ENCODE measurements around the gene IL22RA2. TPM values are rescaled to one million over a fixed set of nuclear protein-coding genes. Genes with fewer than 3 reads are reported as not detected.

The IL22RA2 gene
- total RNA-seq, 1 donor from 2014 or later, result not detected

DNA sequence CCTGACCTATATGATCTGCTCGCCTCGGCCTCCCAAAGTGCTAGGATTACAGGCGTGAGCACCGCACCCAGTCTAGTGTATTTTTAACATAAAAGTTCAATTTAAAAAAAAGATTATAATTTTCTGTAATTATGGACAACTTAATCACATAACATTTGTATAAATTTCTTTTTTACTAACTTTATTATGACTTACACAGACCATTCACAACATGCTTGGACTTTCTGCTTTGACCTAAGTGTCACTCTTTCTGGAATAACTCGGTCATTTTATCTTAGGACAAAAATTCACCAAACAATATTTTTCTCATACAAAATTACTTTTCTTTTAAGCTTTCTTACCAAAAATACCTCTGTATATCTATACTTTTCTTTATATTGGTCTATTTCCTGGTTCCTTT, 15.4 kb upstream of the IL22RA2 start:
- FAIRE-seq, result no peak
- no peak overlapping the region for H3K4me3 ChIP-seq (ENCODE audit: low read depth, low read length)
- H3K36me3 ChIP-seq (ENCODE audit: control insufficient read depth, insufficient read depth, low read length), result no peaks in the 10 kb centered on the region
- DNase-seq (ENCODE audit: low read depth), result no peak
- TF ChIP-seq, protein P1, sequence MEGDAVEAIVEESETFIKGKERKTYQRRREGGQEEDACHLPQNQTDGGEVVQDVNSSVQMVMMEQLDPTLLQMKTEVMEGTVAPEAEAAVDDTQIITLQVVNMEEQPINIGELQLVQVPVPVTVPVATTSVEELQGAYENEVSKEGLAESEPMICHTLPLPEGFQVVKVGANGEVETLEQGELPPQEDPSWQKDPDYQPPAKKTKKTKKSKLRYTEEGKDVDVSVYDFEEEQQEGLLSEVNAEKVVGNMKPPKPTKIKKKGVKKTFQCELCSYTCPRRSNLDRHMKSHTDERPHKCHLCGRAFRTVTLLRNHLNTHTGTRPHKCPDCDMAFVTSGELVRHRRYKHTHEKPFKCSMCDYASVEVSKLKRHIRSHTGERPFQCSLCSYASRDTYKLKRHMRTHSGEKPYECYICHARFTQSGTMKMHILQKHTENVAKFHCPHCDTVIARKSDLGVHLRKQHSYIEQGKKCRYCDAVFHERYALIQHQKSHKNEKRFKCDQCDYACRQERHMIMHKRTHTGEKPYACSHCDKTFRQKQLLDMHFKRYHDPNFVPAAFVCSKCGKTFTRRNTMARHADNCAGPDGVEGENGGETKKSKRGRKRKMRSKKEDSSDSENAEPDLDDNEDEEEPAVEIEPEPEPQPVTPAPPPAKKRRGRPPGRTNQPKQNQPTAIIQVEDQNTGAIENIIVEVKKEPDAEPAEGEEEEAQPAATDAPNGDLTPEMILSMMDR (IDR thresholded peaks at IDR 0.05; ENCODE audit: insufficient read depth, low read length, severe bottlenecking), result no peak
- no peaks in the 10 kb centered on the region for H3K27me3 ChIP-seq (ENCODE audit: control insufficient read depth, insufficient read depth, low read length)

DNA sequence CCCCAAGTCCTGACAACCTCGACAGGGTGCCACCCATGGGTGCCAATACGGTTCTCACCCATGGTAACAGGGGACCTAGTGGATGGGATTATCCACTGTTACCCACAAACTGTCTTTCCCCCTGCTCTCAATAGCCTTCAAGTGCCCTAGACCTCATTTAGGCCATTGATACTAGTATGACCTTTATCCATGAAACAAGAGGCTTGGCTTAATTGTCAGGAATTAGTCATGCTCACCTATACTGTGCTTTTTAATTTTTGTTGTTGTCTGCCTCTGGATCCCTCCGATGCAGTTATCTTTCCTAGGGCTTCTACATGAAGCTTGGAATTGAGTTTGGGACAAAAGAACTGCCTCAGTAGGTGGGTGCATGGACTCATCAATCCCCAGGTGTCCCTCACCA, 11.8 kb upstream of the IL22RA2 start:
- Histone ChIP-seq H3K4me3 (ENCODE audit: low read depth, low read length) (no peak overlapping the region), H3K27me3 (ENCODE audit: control insufficient read depth, insufficient read depth, low read length) (no peaks in the 10 kb centered on the region), H3K36me3 (ENCODE audit: control insufficient read depth, insufficient read depth, low read length) (no peaks in the 10 kb centered on the region)
- TF ChIP-seq, protein P1 (IDR thresholded peaks at IDR 0.05; ENCODE audit: insufficient read depth, low read length, severe bottlenecking), result no peak
- no peak for DNase-seq (ENCODE audit: low read depth)
- FAIRE-seq, result no peak

GRCh38 chr6:137182654-137183073, 9.2 kb upstream of the IL22RA2 start:
- Histone ChIP-seq H3K36me3 (ENCODE audit: control insufficient read depth, insufficient read depth, low read length) (no peaks in the 10 kb centered on the region), H3K27me3 (ENCODE audit: control insufficient read depth, insufficient read depth, low read length) (no peaks in the 10 kb centered on the region), H3K4me3 (ENCODE audit: low read depth, low read length) (no peak overlapping the region)
- FAIRE-seq (no peak), DNase-seq (ENCODE audit: low read depth) (no peak)
- TF ChIP-seq, protein P1 (IDR thresholded peaks at IDR 0.05; ENCODE audit: insufficient read depth, low read length, severe bottlenecking), result no peak

DNA sequence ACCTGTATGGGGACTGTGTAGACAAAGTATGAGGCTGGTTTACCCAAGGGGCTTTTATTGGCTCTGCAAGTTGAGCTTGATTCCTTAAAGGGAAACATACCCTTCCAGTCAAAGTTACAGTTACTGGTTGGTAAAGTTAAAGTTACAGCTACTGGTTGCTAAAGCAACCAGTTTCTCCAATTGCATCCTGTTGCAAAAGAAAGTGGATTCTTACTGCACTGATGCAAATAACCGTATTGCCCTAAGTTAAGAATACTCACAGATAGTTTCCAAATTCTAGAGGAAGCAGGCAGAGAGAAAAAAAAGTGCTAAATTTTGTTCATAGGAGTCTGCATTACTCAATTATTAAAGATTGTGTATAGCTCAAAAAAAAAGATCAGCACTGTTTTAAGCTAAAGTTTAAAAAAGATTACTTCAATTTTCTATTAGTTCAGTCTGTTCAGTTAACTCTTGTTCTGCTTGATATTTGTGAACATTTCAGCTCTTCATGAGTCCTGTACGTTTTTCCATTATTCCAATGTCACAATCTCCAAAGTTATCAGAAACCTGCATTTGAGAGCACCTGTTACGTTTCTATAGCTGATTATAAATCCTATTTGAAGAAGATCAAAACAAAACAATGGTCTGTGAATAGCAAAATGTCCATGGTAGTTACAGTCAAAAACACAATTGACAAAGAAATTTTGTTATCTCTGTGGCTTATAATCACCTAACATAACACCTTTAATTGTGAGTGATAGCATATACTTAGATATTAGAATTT, 8.6 kb upstream of the IL22RA2 start:
- H3K27me3 ChIP-seq (ENCODE audit: control insufficient read depth, insufficient read depth, low read length), result no peaks in the 10 kb centered on the region
- FAIRE-seq (no peak), DNase-seq (ENCODE audit: low read depth) (no peak)
- TF ChIP-seq, protein P1 (IDR thresholded peaks at IDR 0.05; ENCODE audit: insufficient read depth, low read length, severe bottlenecking), result no peak
- H3K36me3 ChIP-seq (ENCODE audit: control insufficient read depth, insufficient read depth, low read length), result no peaks in the 10 kb centered on the region
- H3K4me3 ChIP-seq (ENCODE audit: low read depth, low read length), result no peak overlapping the region

- Histone ChIP-seq H3K27me3 (ENCODE audit: control insufficient read depth, insufficient read depth, low read length) (no peaks in the 10 kb centered on the region), H3K4me3 (ENCODE audit: low read depth, low read length) (no peak overlapping the region), H3K36me3 (ENCODE audit: control insufficient read depth, insufficient read depth, low read length) (no peaks in the 10 kb centered on the region)
- FAIRE-seq (no peak), DNase-seq (ENCODE audit: low read depth) (no peak)
- TF ChIP-seq, protein P1 (IDR thresholded peaks at IDR 0.05; ENCODE audit: insufficient read depth, low read length, severe bottlenecking), result no peak
Measured at GRCh38 chr6:137177611-137178010, 4.2 kb upstream of the IL22RA2 start.

- TF ChIP-seq, protein P1 (IDR thresholded peaks at IDR 0.05; ENCODE audit: insufficient read depth, low read length, severe bottlenecking), result no peak
- Histone ChIP-seq H3K4me3 (ENCODE audit: low read depth, low read length) (no peak overlapping the region), H3K36me3 (ENCODE audit: control insufficient read depth, insufficient read depth, low read length) (no peaks in the 10 kb centered on the region), H3K27me3 (ENCODE audit: control insufficient read depth, insufficient read depth, low read length) (no peaks in the 10 kb centered on the region)
- FAIRE-seq (no peak), DNase-seq (ENCODE audit: low read depth) (no peak)
Measured at GRCh38 chr6:137176729-137177128, 3.3 kb upstream of the IL22RA2 start.
